IMR-90 (cell line): ENCODE measurements around the gene ASB12. TPM values are rescaled to one million over a fixed set of nuclear protein-coding genes. Genes with fewer than 3 reads are reported as not detected.

Experiments
- ATAC-seq: fragments of 200-7000 bp; cut with Tn5 transposase; 2 replicates; pipeline ENCODE4 v1.9.1; 2020; ENCODE audit warnings: low read depth, mild to moderate bottlenecking, moderate library complexity
- BruUV-seq: library from RNA; stranded (reverse); fragments of 400-500 nt; replicated peaks from 2 replicates; lab custom pipeline; 2021; lab: Mats Ljungman, UMichigan
- CTCF ChIA-PET: fragments of 300-600 bp; formaldehyde crosslinking; extraction: SDS; loops from one replicate; lab custom pipeline; 2021; ENCODE audit warnings: antibody characterized with exemption; lab: Yijun Ruan, JAX
- POLR2A ChIA-PET: fragments of 300-600 bp; sonication (Branson Sonifier 250); formaldehyde crosslinking; loops from one replicate; lab custom pipeline; 2022; ENCODE audit warnings: antibody characterized with exemption; ENCODE audit not compliant: unreplicated experiment; lab: Charles Lee
- DNase-seq: peaks from one replicate; pipeline ENCODE4 v3.0.0; 2013
- H2AFZ ChIP-seq: replicated peaks from 2 replicates; pipeline ENCODE3; 2013; ENCODE audit warnings: low read length, mild to moderate bottlenecking; ENCODE audit not compliant: poor library complexity
- H2AK5ac ChIP-seq: 2 replicates; pipeline ENCODE4 v1.6.1; 2013; ENCODE audit warnings: low read depth, low read length, inconsistent platforms
- H2AK9ac ChIP-seq: replicated peaks from 2 replicates; pipeline ENCODE3; 2013; ENCODE audit warnings: mild to moderate bottlenecking, low read depth, low read length, moderate library complexity; ENCODE audit not compliant: poor library complexity
- H2BK120ac ChIP-seq: 2 replicates; pipeline ENCODE4 v1.6.1; 2013; ENCODE audit warnings: low read depth, low read length, inconsistent platforms
- H2BK15ac ChIP-seq: 3 replicates; pipeline ENCODE4 v1.6.1; 2013; ENCODE audit warnings: low read depth, low read length, inconsistent platforms
- H2BK20ac ChIP-seq: 2 replicates; pipeline ENCODE4 v1.6.1; 2013; ENCODE audit warnings: low read depth, mild to moderate bottlenecking, inconsistent platforms, low read length, moderate library complexity
- H2BK5ac ChIP-seq: 2 replicates; pipeline ENCODE4 v1.6.1; 2013; ENCODE audit warnings: mild to moderate bottlenecking, low read depth, low read length, inconsistent platforms; ENCODE audit not compliant: poor library complexity, severe bottlenecking
- H3K14ac ChIP-seq: replicated peaks from 2 replicates; pipeline ENCODE4 v1.6.1; 2013; ENCODE audit warnings: low read depth, low read length, inconsistent platforms
- H3K18ac ChIP-seq: 2 replicates; pipeline ENCODE4 v1.6.1; 2013; ENCODE audit warnings: low read depth, low read length, control low read depth
- H3K23ac ChIP-seq: 2 replicates; pipeline ENCODE4 v1.6.1; 2013; ENCODE audit warnings: low read depth, low read length, inconsistent platforms
- H3K27ac ChIP-seq: 2 replicates; pipeline ENCODE4 v1.5.1; 2013; ENCODE audit warnings: mild to moderate bottlenecking, control low read depth, low read length; ENCODE audit not compliant: insufficient read depth
- H3K27me3 ChIP-seq: 2 replicates; pipeline ENCODE4 v1.6.1; 2013; ENCODE audit warnings: low read length; ENCODE audit not compliant: control insufficient read depth, insufficient read depth
- H3K36me3 ChIP-seq: 2 replicates; pipeline ENCODE4 v1.6.1; 2013; ENCODE audit warnings: low read length, mixed read lengths; ENCODE audit not compliant: control insufficient read depth, insufficient read depth
- H3K4ac ChIP-seq: 2 replicates; pipeline ENCODE4 v1.6.1; 2013; ENCODE audit warnings: low read depth, low read length, inconsistent platforms
- H3K4me1 ChIP-seq: 2 replicates; pipeline ENCODE4 v1.6.1; 2013; ENCODE audit warnings: low read length, mixed read lengths; ENCODE audit not compliant: control insufficient read depth, insufficient read depth
- H3K4me2 ChIP-seq: 2 replicates; pipeline ENCODE4 v1.6.1; 2013; ENCODE audit warnings: low read depth, mild to moderate bottlenecking, control low read depth, low read length, moderate library complexity
- H3K4me3 ChIP-seq: 2 replicates; pipeline ENCODE4 v1.5.1; 2013; ENCODE audit warnings: low read depth, mild to moderate bottlenecking, control low read depth, low read length, moderate library complexity; ENCODE audit not compliant: insufficient read depth
- H3K56ac ChIP-seq: 2 replicates; pipeline ENCODE4 v1.6.1; 2013; ENCODE audit warnings: low read length, inconsistent platforms; ENCODE audit not compliant: insufficient read depth; ENCODE audit errors: extremely low read depth
- H3K79me1 ChIP-seq, 2 experiments: 2 replicates each; pipeline ENCODE4 v1.6.1; 2013; ENCODE audit warnings: low read length in 2 of 2, inconsistent platforms in 1 of 2, low read depth in 1 of 2
- H3K9ac ChIP-seq: 2 replicates; pipeline ENCODE4 v1.6.1; 2013; ENCODE audit warnings: low read depth, low read length, control low read depth
- H3K9me1 ChIP-seq: 2 replicates; pipeline ENCODE4 v1.6.1; 2013; ENCODE audit warnings: low read length, inconsistent platforms; ENCODE audit not compliant: insufficient read depth
- H3K9me3 ChIP-seq: 2 replicates; pipeline ENCODE4 v1.6.1; 2013; ENCODE audit warnings: low read length; ENCODE audit not compliant: control insufficient read depth, insufficient read depth
- H4K20me1 ChIP-seq: 2 replicates; pipeline ENCODE4 v1.6.1; 2013; ENCODE audit warnings: low read length, inconsistent platforms; ENCODE audit not compliant: insufficient read depth
- H4K5ac ChIP-seq: 2 replicates; pipeline ENCODE4 v1.6.1; 2013; ENCODE audit warnings: mild to moderate bottlenecking, low read depth, low read length, control low read depth
- H4K8ac ChIP-seq, 2 experiments: 2 replicates each; pipeline ENCODE4 v1.6.1; 2013; ENCODE audit warnings: low read depth in 2 of 2, low read length in 2 of 2, control low read depth in 1 of 2, inconsistent platforms in 1 of 2
- H4K91ac ChIP-seq: 2 replicates; pipeline ENCODE4 v1.6.1; 2013; ENCODE audit warnings: low read depth, low read length, inconsistent platforms; ENCODE audit not compliant: insufficient read depth
- BHLHE40 ChIP-seq: fragments of 150-350 bp; IDR thresholded peaks from 2 replicates; pipeline ENCODE4 v1.6.1; 2016; ENCODE audit warnings: mild to moderate bottlenecking, low read depth, low read length
- CEBPB ChIP-seq: IDR thresholded peaks from 2 replicates; pipeline ENCODE4 v1.6.1; 2012; ENCODE audit warnings: low read depth, low read length, improper control_type of control experiment
- CHD1 ChIP-seq: IDR thresholded peaks from 2 replicates; pipeline ENCODE4 v1.6.1; 2012; ENCODE audit warnings: low read depth, low read length, improper control_type of control experiment
- FOS ChIP-seq: fragments of 150-350 bp; IDR thresholded peaks from 2 replicates; pipeline ENCODE4 v1.6.1; 2016; ENCODE audit warnings: low read depth, low read length
- MAFK ChIP-seq: IDR thresholded peaks from 2 replicates; pipeline ENCODE4 v1.6.1; 2012; ENCODE audit warnings: low read depth, low read length, improper control_type of control experiment
- MAZ ChIP-seq: IDR thresholded peaks from 2 replicates; pipeline ENCODE4 v1.6.1; 2012; ENCODE audit warnings: low read depth, mild to moderate bottlenecking, low read length, improper control_type of control experiment, moderate library complexity, borderline replicate concordance
- MXI1 ChIP-seq: IDR thresholded peaks from 2 replicates; pipeline ENCODE4 v1.6.1; 2012; ENCODE audit warnings: low read depth, mild to moderate bottlenecking, low read length, moderate library complexity, borderline replicate concordance
- NFE2L2 ChIP-seq: fragments of 150-350 bp; IDR thresholded peaks from 2 replicates; pipeline ENCODE4 v1.6.1; 2016; ENCODE audit warnings: low read depth, mild to moderate bottlenecking, low read length
- POLR2A ChIP-seq: IDR thresholded peaks from 2 replicates; pipeline ENCODE4 v1.6.1; 2012; ENCODE audit warnings: mild to moderate bottlenecking, low read depth, low read length
- RAD21 ChIP-seq: IDR thresholded peaks from 2 replicates; pipeline ENCODE4 v1.6.1; 2012; ENCODE audit warnings: low read length, improper control_type of control experiment
- RCOR1 ChIP-seq: IDR thresholded peaks from 2 replicates; pipeline ENCODE4 v1.6.1; 2012; ENCODE audit warnings: mild to moderate bottlenecking, low read length, improper control_type of control experiment; ENCODE audit not compliant: insufficient replicate concordance
- RFX5 ChIP-seq: IDR thresholded peaks from 2 replicates; pipeline ENCODE4 v1.8.0; 2012; ENCODE audit warnings: low read depth, mild to moderate bottlenecking, low read length, moderate library complexity
- SMC3 ChIP-seq: fragments of 150-350 bp; IDR thresholded peaks from 2 replicates; pipeline ENCODE4 v1.6.1; 2016; ENCODE audit warnings: low read depth, mild to moderate bottlenecking, antibody characterized with exemption, low read length, moderate library complexity
- WGBS, 2 experiments: methylation state at CpG; one replicate each; pipeline versions ENCODE4 v1.1.5 to v1.1.7; 2013; ENCODE audit warnings: missing lambda C conversion rate in 2 of 2; ENCODE audit not compliant: insufficient read length in 1 of 2; ENCODE audit errors: extremely low coverage in 2 of 2; 5-methylcytosine and 5-hydroxymethylcytosine counted together
- dilution Hi-C: fragments of 300-500 bp; cut with HindIII; formaldehyde crosslinking; loops from one replicate; pipeline ENCODE4 v1.14.3; 2018; ENCODE audit warnings: low sequenced_read_pairs; ENCODE audit not compliant: unreplicated experiment
- in situ Hi-C: fragments of 300-500 bp; cut with MboI; formaldehyde crosslinking; loops from 3 replicates; pipeline ENCODE4 v1.14.3; 2019; ENCODE audit warnings: low sequenced_read_pairs, inconsistent platforms, mixed read lengths
- intact Hi-C: fragments of 100-400 bp; cut with micrococcal nuclease; formaldehyde crosslinking; loops from 2 replicates; pipeline ENCODE4 v1.10.0; 2022
- polyA plus RNA-seq, 3 experiments: library from polyadenylated mRNA; depleted of rRNA; stranded (reverse); fragments of >200 nt; gene quantifications; 2 replicates each; pipeline ENCODE4 v1.2.3, GENCODE V29; 2012; ENCODE audit warnings: low replicate concordance in 1 of 3
- total RNA-seq: library from RNA; depleted of rRNA; stranded (reverse); fragments of >200 nt; gene quantifications from 2 replicates; pipeline ENCODE4 v1.2.3, GENCODE V29; 2012
- TF ChIP-seq, protein P1 (sequence below): conservative IDR thresholded peaks from 2 replicates; pipeline ENCODE4 v1.5.1; 2012; ENCODE audit warnings: mild to moderate bottlenecking, low read depth, low read length, improper control_type of control experiment
- TF ChIP-seq, protein P2 (sequence below): fragments of 150-350 bp; IDR thresholded peaks from 2 replicates; pipeline ENCODE4 v1.6.1; 2017; ENCODE audit warnings: mild to moderate bottlenecking, antibody characterized with exemption, low read length, low read depth
- TF ChIP-seq, protein P3 (sequence below): fragments of 150-350 bp; IDR thresholded peaks from 2 replicates; pipeline ENCODE4 v1.6.1; 2016; ENCODE audit warnings: low read depth, mild to moderate bottlenecking, low read length, moderate library complexity, borderline replicate concordance

The ASB12 gene
- total and polyA plus RNA-seq, 2 of the 4 experiments (the other 2 are of a cell fraction): not detected

DNA sequence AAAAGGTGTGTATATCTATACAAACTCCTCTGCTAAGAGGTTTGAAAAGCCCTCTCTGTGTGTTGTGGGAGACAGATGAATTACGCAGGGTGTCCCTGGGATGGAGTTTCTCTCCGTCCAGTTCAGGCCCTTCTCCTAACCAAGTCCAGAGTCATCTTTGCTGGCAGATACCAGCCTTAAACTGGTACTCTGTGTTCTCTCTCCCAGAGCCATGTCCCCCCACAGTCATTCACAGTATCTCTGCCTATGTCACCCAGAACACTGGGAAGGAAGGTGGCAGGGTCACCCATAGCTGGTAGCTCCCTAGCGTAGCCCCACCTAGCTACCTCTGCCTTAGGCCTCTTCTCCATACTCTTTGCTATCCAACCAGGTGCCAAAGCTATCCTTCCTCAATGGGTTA, 33.8 kb downstream of the ASB12 start:
- H4K8ac ChIP-seq: no peak overlapping the region
- ChIA-PET POLR2A (no interaction called here), CTCF (no interaction called here)
- no peaks in the 10 kb centered on the region for H3K4me1 ChIP-seq
- H3K9ac ChIP-seq: no peak overlapping the region
- no peak overlapping the region for H2BK15ac ChIP-seq
- no peak overlapping the region for H3K14ac ChIP-seq
- no peak overlapping the region for H3K4me3 ChIP-seq
- no peak overlapping the region for H3K56ac ChIP-seq
- no peaks in the 10 kb centered on the region; a peak in 2 of 4 replicates for H3K79me1 ChIP-seq
- no peak overlapping the region for H3K27ac ChIP-seq
- no peak for TF ChIP-seq CEBPB
- TF ChIP-seq RCOR1: no peak
- TF ChIP-seq, protein P1, sequence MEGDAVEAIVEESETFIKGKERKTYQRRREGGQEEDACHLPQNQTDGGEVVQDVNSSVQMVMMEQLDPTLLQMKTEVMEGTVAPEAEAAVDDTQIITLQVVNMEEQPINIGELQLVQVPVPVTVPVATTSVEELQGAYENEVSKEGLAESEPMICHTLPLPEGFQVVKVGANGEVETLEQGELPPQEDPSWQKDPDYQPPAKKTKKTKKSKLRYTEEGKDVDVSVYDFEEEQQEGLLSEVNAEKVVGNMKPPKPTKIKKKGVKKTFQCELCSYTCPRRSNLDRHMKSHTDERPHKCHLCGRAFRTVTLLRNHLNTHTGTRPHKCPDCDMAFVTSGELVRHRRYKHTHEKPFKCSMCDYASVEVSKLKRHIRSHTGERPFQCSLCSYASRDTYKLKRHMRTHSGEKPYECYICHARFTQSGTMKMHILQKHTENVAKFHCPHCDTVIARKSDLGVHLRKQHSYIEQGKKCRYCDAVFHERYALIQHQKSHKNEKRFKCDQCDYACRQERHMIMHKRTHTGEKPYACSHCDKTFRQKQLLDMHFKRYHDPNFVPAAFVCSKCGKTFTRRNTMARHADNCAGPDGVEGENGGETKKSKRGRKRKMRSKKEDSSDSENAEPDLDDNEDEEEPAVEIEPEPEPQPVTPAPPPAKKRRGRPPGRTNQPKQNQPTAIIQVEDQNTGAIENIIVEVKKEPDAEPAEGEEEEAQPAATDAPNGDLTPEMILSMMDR: no peak
- TF ChIP-seq MAZ: no peak
- TF ChIP-seq MAFK: no peak
- no peak for TF ChIP-seq NFE2L2
- TF ChIP-seq SMC3: no peak
- no peak for TF ChIP-seq RFX5
- no peak for TF ChIP-seq POLR2A
- no peak for TF ChIP-seq BHLHE40
- no peak for TF ChIP-seq FOS
- TF ChIP-seq RAD21: no peak
- no peak for TF ChIP-seq CHD1
- TF ChIP-seq, protein P2, sequence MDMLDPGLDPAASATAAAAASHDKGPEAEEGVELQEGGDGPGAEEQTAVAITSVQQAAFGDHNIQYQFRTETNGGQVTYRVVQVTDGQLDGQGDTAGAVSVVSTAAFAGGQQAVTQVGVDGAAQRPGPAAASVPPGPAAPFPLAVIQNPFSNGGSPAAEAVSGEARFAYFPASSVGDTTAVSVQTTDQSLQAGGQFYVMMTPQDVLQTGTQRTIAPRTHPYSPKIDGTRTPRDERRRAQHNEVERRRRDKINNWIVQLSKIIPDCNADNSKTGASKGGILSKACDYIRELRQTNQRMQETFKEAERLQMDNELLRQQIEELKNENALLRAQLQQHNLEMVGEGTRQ: no peak
- no peak for TF ChIP-seq MXI1
- TF ChIP-seq, protein P3, sequence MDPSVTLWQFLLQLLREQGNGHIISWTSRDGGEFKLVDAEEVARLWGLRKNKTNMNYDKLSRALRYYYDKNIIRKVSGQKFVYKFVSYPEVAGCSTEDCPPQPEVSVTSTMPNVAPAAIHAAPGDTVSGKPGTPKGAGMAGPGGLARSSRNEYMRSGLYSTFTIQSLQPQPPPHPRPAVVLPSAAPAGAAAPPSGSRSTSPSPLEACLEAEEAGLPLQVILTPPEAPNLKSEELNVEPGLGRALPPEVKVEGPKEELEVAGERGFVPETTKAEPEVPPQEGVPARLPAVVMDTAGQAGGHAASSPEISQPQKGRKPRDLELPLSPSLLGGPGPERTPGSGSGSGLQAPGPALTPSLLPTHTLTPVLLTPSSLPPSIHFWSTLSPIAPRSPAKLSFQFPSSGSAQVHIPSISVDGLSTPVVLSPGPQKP: no peak
- in situ Hi-C loops (no loop called here), dilution Hi-C loops (no loop called here), intact Hi-C loops (no loop called here)
- H3K4me2 ChIP-seq: no peak overlapping the region
- WGBS, 2 experiments: no CpG with 5 or more reads among the region's 3 CpGs
- H3K18ac ChIP-seq: no peak overlapping the region
- H2AK5ac ChIP-seq: no peak overlapping the region
- H2BK20ac ChIP-seq: no peak overlapping the region
- H2BK120ac ChIP-seq: no peak overlapping the region
- no peaks in the 10 kb centered on the region; the same call in 1 of the 2 replicates for H3K27me3 ChIP-seq
- no peak for ATAC-seq
- no peak overlapping the region for H3K4ac ChIP-seq
- H2BK5ac ChIP-seq: no peak overlapping the region
- H4K20me1 ChIP-seq: no peaks in the 10 kb centered on the region
- H3K23ac ChIP-seq: no peak overlapping the region
- no peak overlapping the region for H4K5ac ChIP-seq
- peaks cover 1% of the 10 kb centered on the region; the same call in 1 of the 2 replicates for H3K9me3 ChIP-seq
- no peak overlapping the region for H4K91ac ChIP-seq
- peaks cover 7% of the 10 kb centered on the region; the same call in 1 of the 2 replicates for H3K36me3 ChIP-seq
- no peak overlapping the region for H2AK9ac ChIP-seq
- no TSS peak for BruUV-seq
- no peaks in the 10 kb centered on the region for H3K9me1 ChIP-seq
- no peak overlapping the region for H2AFZ ChIP-seq
- no peak for DNase-seq
